Spleen (tissue), 11 donors: ENCODE results near the gene MYO1D. TPM values are rescaled to one million over a fixed set of nuclear protein-coding genes. Genes with fewer than 3 reads are reported as not detected.

Experiments
- DNase-seq: peaks from one replicate; pipeline ENCODE4 v3.0.0-alpha.2; 2020
- H3K27ac ChIP-seq, 8 donors: fragments of 200-600 bp; sonication (generic) in 7 of 8; 1 replicate in 4 of 8; 2 replicates in 4 of 8; pipeline versions ENCODE4 v1.5.0 to v1.8.0; 2016 to 2021; ENCODE audit warnings: inconsistent platforms in 4 of 8, mild to moderate bottlenecking in 4 of 8, moderate library complexity in 1 of 8
- H3K27me3 ChIP-seq, 7 donors: fragments of 200-600 bp; sonication (generic) in 6 of 7; replicated peaks in 1 of 7; 1 replicate in 4 of 7; 2 replicates in 3 of 7; pipeline versions ENCODE4 v1.5.0 to v1.8.0; 2016 to 2021; ENCODE audit warnings: inconsistent platforms in 3 of 7, mild to moderate bottlenecking in 1 of 7
- H3K36me3 ChIP-seq, 6 donors: fragments of 200-600 bp; sonication (generic) in 5 of 6; 1 replicate in 4 of 6; 2 replicates in 2 of 6; pipeline versions ENCODE4 v1.5.0 to v1.8.0; 2016 to 2021; ENCODE audit warnings: inconsistent platforms in 2 of 6
- H3K4me1 ChIP-seq, 6 donors: fragments of 200-600 bp; sonication (generic) in 5 of 6; 1 replicate in 3 of 6; 2 replicates in 3 of 6; pipeline versions ENCODE4 v1.5.0 to v1.8.0; 2016 to 2021; ENCODE audit warnings: inconsistent platforms in 3 of 6
- H3K4me3 ChIP-seq, 8 donors: fragments of 200-600 bp; sonication (generic) in 7 of 8; 1 replicate in 4 of 8; 2 replicates in 4 of 8; pipeline versions ENCODE4 v1.5.0 to v1.8.0; 2016 to 2021; ENCODE audit warnings: inconsistent platforms in 4 of 8, mild to moderate bottlenecking in 4 of 8, moderate library complexity in 2 of 8
- H3K9me3 ChIP-seq, 8 donors: fragments of 200-600 bp; sonication (generic) in 7 of 8; 1 replicate in 4 of 8; 2 replicates in 4 of 8; pipeline versions ENCODE4 v1.5.0 to v1.8.0; 2016 to 2021; ENCODE audit warnings: inconsistent platforms in 4 of 8
- POLR2A ChIP-seq, 3 donors: fragments of 450-650 bp; IDR thresholded peaks; one replicate each; pipeline ENCODE4 v1.5.1; 2017; ENCODE audit warnings: antibody characterized with exemption in 3 of 3, mild to moderate bottlenecking in 1 of 3
- POLR2AphosphoS5 ChIP-seq, 3 donors: sonication (generic); formaldehyde crosslinking; IDR thresholded peaks; one replicate each; pipeline ENCODE4 v1.5.1; 2017; ENCODE audit warnings: antibody characterized with exemption in 3 of 3
- WGBS, 5 donors: extraction: QIAGEN DNeasy Blood & Tissue Kit in 3 of 5; methylation state at CpG; one replicate each; pipeline versions ENCODE4 v1.1.5 to v1.1.7; 2013 to 2018; 5-methylcytosine and 5-hydroxymethylcytosine counted together
- intact Hi-C: fragments of 100-400 bp; cut with DNase I; formaldehyde crosslinking; loops from one replicate; pipeline ENCODE4 v1.15.0; 2023; ENCODE audit warnings: low total_unique reads
- polyA plus RNA-seq, 3 donors: library from polyadenylated mRNA; stranded (reverse); fragments of 200-250 nt; gene quantifications; one replicate each; pipeline ENCODE4 v1.2.1, GENCODE V29; 2013
- total RNA-seq, 7 donors: library from RNA; depleted of rRNA in 3 of 7; stranded (reverse); fragments of >200 nt in 3 of 7; fragmentation: NEBNext Ultra II Directional in 4 of 7; extraction: Animal tissue kit (Norgen Biotek cat#: 25700) in 4 of 7; gene quantifications; one replicate each; pipeline versions ENCODE4 v1.1.0 to v1.2.1, GENCODE V29; 2016 to 2021
- TF ChIP-seq, protein P1 (sequence below), 11 experiments: fragments of 200-600 bp in 7 of 11; fragments of 450-650 bp in 4 of 11; sonication (generic) in 4 of 11; IDR thresholded peaks in 8 of 11; conservative IDR thresholded peaks in 3 of 11; 1 replicate in 7 of 11; 2 replicates in 4 of 11; pipeline versions ENCODE4 v1.4.0 to v1.8.0; 2016 to 2021; ENCODE audit warnings: antibody characterized with exemption in 11 of 11, inconsistent platforms in 4 of 11, mild to moderate bottlenecking in 1 of 11
- donor health status: healthy with polysubstance abuse.
- donor health status: DM: no; HTN: no; CAD: no; lungs with moderate emphysema.
- donor health status: DM: no; HTN: no; CAD: no.
- donor health status: Bipolar disorder and iron deficiency.
- donor health status: healthy.
- donor health status: DM: no; HTN: no; CAD: no.
- donor health status: DM: yes; HTN: yes; CAD: no.

MYO1D gene
- total and polyA plus RNA-seq, 10 donors: 2.3 to 36.4 (median 23.4) TPM

DNA sequence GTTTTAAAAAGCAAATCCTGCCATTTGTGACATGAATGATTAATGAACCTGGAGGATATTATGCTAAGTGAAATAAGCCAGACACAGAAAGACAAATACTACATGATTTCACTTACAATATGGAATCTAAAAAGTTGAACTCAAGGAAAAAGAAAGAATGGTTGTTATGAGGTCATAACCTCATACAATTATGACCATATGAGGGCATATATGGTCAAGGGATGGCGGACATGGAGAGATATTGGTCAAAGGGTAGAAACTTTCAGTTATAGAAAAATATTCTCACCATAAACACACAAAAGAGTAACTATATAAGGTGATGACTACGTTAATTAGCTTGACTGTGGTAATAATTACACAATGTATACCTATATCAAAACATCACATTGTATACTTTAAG is 56.5 kb downstream of the MYO1D start:
- Histone ChIP-seq H3K27ac (no peak overlapping the region), H3K27me3 (peaks cover 0 to 10% (median 0%) of the 10 kb centered on the region in 7 donors), H3K4me3 (no peak overlapping the region), H3K4me1 (peaks cover 0 to 7% (median 1%) of the 10 kb centered on the region in 6 donors), H3K9me3 (no peaks in the 10 kb centered on the region), H3K36me3 (no peaks in the 10 kb centered on the region)
- no peak for TF ChIP-seq POLR2AphosphoS5 (IDR thresholded peaks at IDR 0.05)
- TF ChIP-seq, protein P1, sequence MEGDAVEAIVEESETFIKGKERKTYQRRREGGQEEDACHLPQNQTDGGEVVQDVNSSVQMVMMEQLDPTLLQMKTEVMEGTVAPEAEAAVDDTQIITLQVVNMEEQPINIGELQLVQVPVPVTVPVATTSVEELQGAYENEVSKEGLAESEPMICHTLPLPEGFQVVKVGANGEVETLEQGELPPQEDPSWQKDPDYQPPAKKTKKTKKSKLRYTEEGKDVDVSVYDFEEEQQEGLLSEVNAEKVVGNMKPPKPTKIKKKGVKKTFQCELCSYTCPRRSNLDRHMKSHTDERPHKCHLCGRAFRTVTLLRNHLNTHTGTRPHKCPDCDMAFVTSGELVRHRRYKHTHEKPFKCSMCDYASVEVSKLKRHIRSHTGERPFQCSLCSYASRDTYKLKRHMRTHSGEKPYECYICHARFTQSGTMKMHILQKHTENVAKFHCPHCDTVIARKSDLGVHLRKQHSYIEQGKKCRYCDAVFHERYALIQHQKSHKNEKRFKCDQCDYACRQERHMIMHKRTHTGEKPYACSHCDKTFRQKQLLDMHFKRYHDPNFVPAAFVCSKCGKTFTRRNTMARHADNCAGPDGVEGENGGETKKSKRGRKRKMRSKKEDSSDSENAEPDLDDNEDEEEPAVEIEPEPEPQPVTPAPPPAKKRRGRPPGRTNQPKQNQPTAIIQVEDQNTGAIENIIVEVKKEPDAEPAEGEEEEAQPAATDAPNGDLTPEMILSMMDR (IDR thresholded peaks at IDR 0.05 in 8 of 11, conservative IDR thresholded peaks at IDR 0.05 in 3 of 11): no peak
- TF ChIP-seq POLR2A (IDR thresholded peaks at IDR 0.05): no peak
- no peak for DNase-seq
- 92 to 100% (median 95%) methylated on average over 2 of the region's 2 CpGs for WGBS, 5 donors
- intact Hi-C loops: no loop called here

DNA sequence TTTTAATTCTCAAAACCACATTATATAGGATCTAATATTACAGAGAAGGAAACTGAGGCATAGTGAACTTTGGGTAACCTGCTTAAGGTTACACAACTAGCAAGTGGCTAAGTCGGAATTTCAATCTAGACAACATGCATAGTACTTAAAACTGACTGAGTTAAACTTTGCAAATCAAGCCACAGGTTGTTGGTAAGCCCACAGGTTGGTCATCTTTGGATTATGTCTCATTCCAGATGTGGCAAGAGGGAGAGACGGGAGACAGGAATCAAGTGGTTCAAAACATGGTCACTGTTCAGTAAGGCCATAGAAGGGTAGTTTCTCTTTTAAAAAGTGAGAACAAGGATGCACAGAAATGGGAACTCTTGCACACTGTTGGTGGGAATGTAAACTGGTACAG is 57.1 kb downstream of the MYO1D start:
- WGBS, 5 donors: 79 to 95% (median 94%) methylated on average over 2 of the region's 2 CpGs
- TF ChIP-seq, protein P1 (IDR thresholded peaks at IDR 0.05 in 8 of 11, conservative IDR thresholded peaks at IDR 0.05 in 3 of 11): no peak
- TF ChIP-seq POLR2A (IDR thresholded peaks at IDR 0.05) (no peak), POLR2AphosphoS5 (IDR thresholded peaks at IDR 0.05) (no peak)
- intact Hi-C loops: no loop called here
- Histone ChIP-seq H3K27me3 (peaks cover 0 to 10% (median 0%) of the 10 kb centered on the region in 7 donors), H3K4me3 (no peak overlapping the region), H3K36me3 (no peaks in the 10 kb centered on the region), H3K27ac (no peak overlapping the region), H3K4me1 (peaks cover 0 to 7% (median 1%) of the 10 kb centered on the region in 6 donors), H3K9me3 (no peaks in the 10 kb centered on the region)
- no peak for DNase-seq

DNA sequence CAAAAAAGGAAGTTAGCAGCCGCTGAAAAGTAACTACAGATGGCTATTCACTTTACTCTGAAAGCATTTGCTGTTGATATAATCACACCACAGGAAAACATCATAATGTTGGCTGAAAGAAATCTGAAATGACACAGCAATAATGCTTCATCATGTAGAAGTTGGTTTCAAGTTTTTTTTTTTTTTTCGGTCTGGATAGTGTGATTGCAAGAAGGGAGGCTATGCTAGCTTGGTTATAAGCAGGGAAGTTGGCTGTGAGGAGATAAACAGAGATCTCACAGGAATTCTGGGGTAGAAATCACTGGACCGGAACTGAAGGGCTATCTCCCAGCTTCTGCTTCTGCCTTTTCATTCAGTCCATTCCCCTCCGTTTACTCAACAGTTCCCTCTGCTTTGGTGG is 57.9 kb downstream of the MYO1D start:
- WGBS, 5 donors: 27 to 50% (median 39%) methylated on average over 4 of the region's 4 CpGs
- intact Hi-C loops: no loop called here
- DNase-seq: no peak
- H3K27me3 ChIP-seq: peaks cover 0 to 10% (median 0%) of the 10 kb centered on the region in 7 donors
- H3K4me1 ChIP-seq: peaks cover 0 to 7% (median 1%) of the 10 kb centered on the region in 6 donors
- TF ChIP-seq POLR2A (IDR thresholded peaks at IDR 0.05) (no peak), POLR2AphosphoS5 (IDR thresholded peaks at IDR 0.05) (no peak)
- TF ChIP-seq, protein P1 (IDR thresholded peaks at IDR 0.05 in 8 of 11, conservative IDR thresholded peaks at IDR 0.05 in 3 of 11): no peak
- H3K36me3 ChIP-seq: no peaks in the 10 kb centered on the region
- H3K27ac ChIP-seq: no peak overlapping the region
- H3K9me3 ChIP-seq: no peaks in the 10 kb centered on the region
- H3K4me3 ChIP-seq: no peak overlapping the region

DNA sequence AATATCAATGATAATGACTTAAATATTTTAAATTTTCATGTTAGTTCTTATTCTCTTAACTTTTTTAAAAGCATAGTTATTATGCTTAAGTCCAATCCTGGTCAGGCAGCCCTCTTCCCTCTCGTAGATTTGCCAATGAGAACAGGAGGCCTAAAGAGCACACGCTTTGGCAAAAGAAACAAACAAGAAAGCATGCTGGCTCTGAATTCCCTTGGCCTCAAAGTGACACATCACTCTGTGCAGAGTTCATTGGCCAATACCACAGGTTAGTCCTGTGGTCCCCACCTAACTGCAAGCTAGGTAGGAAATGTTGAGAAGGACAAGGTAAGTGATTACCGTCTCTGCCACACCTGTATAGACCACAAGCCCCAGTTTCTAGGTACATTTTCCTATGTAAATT is 61.5 kb downstream of the MYO1D start:
- 87 to 94% (median 89%) methylated on average over 3 of the region's 3 CpGs for WGBS, 5 donors
- Histone ChIP-seq H3K9me3 (no peaks in the 10 kb centered on the region), H3K4me3 (no peak overlapping the region), H3K27me3 (no peaks in the 10 kb centered on the region), H3K4me1 (no peaks in the 10 kb centered on the region), H3K36me3 (no peaks in the 10 kb centered on the region), H3K27ac (no peak overlapping the region)
- intact Hi-C loops: no loop called here
- TF ChIP-seq POLR2AphosphoS5 (IDR thresholded peaks at IDR 0.05) (no peak), POLR2A (IDR thresholded peaks at IDR 0.05) (no peak)
- TF ChIP-seq, protein P1 (IDR thresholded peaks at IDR 0.05 in 8 of 11, conservative IDR thresholded peaks at IDR 0.05 in 3 of 11): no peak
- DNase-seq: no peak
